SKM-1 treated with dmso at 0.1 percent for 144 hours (cell line): Measurements from ENCODE around the gene MYLK4.

Experiments used
- DNase-seq: peaks from one replicate; lab custom pipeline; 2025; ENCODE audit not compliant: unreplicated experiment; lab: John Stamatoyannopoulos, UW

The MYLK4 gene

GRCh38 chr6:2734488-2735166, 16.1 kb downstream of the MYLK4 start:
- no peak for DNase-seq

- DNase-seq: no peak
These were observed 16.8 kb downstream of the MYLK4 start for GRCh38 chr6:2733736-2734480.

GRCh38 chr6:2733324-2733723, 17.4 kb downstream of the MYLK4 start:
- peak; percentile 89 for DNase-seq

GRCh38 chr6:2732503-2733089, 18.1 kb downstream of the MYLK4 start:
- DNase-seq: no peak

GRCh38 chr6:2731281-2731909, 19.3 kb downstream of the MYLK4 start:
- DNase-seq: no peak

GRCh38 chr6:2730353-2731107, 20.2 kb downstream of the MYLK4 start:
- no peak for DNase-seq

GRCh38 chr6:2729921-2730320, 20.8 kb downstream of the MYLK4 start:
- no peak for DNase-seq

- DNase-seq: no peak
These were observed 24.6 kb downstream of the MYLK4 start for GRCh38 chr6:2725999-2726567.

GRCh38 chr6:2725364-2725988, 25.2 kb downstream of the MYLK4 start:
- DNase-seq: no peak

- no peak for DNase-seq
These were observed 29.5 kb downstream of the MYLK4 start for GRCh38 chr6:2721219-2721618.

GRCh38 chr6:2719093-2719455, 31.6 kb downstream of the MYLK4 start:
- DNase-seq: no peak

- DNase-seq: no peak
These were observed 32.2 kb downstream of the MYLK4 start for GRCh38 chr6:2718334-2719092.

- no peak for DNase-seq
These were observed 33.6 kb downstream of the MYLK4 start for GRCh38 chr6:2716936-2717700.

GRCh38 chr6:2715737-2716136, 35.0 kb downstream of the MYLK4 start:
- no peak for DNase-seq

- no peak for DNase-seq
These were observed 36.4 kb downstream of the MYLK4 start for GRCh38 chr6:2714111-2714895.

- DNase-seq: no peak
These were observed 37.1 kb downstream of the MYLK4 start for GRCh38 chr6:2713473-2714110.

GRCh38 chr6:2712102-2712501, 38.6 kb downstream of the MYLK4 start:
- DNase-seq: no peak

- DNase-seq: no peak
These were observed 40.3 kb downstream of the MYLK4 start for GRCh38 chr6:2710412-2710811.
